K562 treated with DMSO at 1 percent for 4 hours (cell line): ENCODE data around the gene PTCHD4. TPM values are rescaled to one million over a fixed set of nuclear protein-coding genes. Genes with fewer than 3 reads are reported as not detected.

ENCODE experiments used
- total RNA-seq: library from RNA; unstranded; fragments of 300-600 nt; gene quantifications from 2 replicates; pipeline ENCODE4 v1.2.3, GENCODE V29; 2022; ENCODE audit not compliant: insufficient read depth

Gene PTCHD4
- total RNA-seq = not detected in 2 replicates

DNA sequence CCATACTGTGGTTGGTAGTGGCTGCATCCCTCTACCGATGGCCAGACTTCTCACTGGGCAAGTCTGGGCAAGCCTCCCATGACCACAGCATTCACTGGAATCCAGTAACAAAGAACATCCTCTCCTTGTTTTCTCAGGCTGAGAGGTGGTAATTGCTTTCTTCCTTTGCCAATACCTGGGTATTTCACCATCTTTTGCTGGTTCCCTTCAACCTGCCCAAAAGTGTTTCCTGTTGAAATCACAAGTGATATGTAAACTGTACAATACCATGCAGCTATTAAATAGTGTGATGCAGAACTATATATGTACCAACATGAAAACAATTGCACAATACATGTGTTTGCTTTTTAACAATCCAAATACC lies at the start of gene PTCHD4:
Gene PTCHD4 (minus strand): TSS at position 55 of the 364 bp plus-strand sequence. CDS start 42,240 bp downstream, outside the sequence.

